A549 (cell line): ENCODE measurements around the gene SAMM50. TPM values are rescaled to one million over a fixed set of nuclear protein-coding genes. Genes with fewer than 3 reads are reported as not detected.

Source experiments
- ATAC-seq, 2 experiments: fragments of 200-7000 bp in 1 of 2; fragments of >200 bp in 1 of 2; cut with Nextera tagmentation in 1 of 2; cut with Tn5 transposase in 1 of 2; 3 replicates each; pipeline versions ENCODE4 v1.8.0 to v1.9.1; 2018 to 2020; ENCODE audit warnings: mild to moderate bottlenecking in 1 of 2, moderate library complexity in 1 of 2
- CTCF ChIA-PET: fragments of 300-600 bp; sonication (Branson Sonifier 250); formaldehyde crosslinking; extraction: SDS; loops from one replicate; lab custom pipeline; 2021; ENCODE audit warnings: antibody characterized with exemption, inconsistent platforms; lab: Yijun Ruan, JAX
- POLR2A ChIA-PET: fragments of 350-600 bp; formaldehyde crosslinking; extraction: SDS; loops from one replicate; lab custom pipeline; 2021; ENCODE audit warnings: antibody characterized with exemption, inconsistent platforms; lab: Yijun Ruan, JAX
- DNase-seq, 2 experiments: peaks; one replicate each; pipeline versions ENCODE4 v3.0.0 to v3.0.0-alpha.2; 2011 to 2016; ENCODE audit warnings: low read depth in 1 of 2, low spot score in 1 of 2
- FAIRE-seq: peaks from 2 replicates; lab custom pipeline; 2011; peaks lifted over from hg19 to GRCh38; lab: Jason Lieb, UNC
- H3K27ac ChIP-seq, 2 experiments: fragments of >200 bp; sonication (Bioruptor Twin); formaldehyde crosslinking; 3 replicates each; pipeline ENCODE4 v1.5.1; 2016 to 2017
- H3K4me1 ChIP-seq: fragments of >200 bp; sonication (Bioruptor Twin); formaldehyde crosslinking; 3 replicates; pipeline ENCODE4 v1.6.1; 2016
- H3K4me2 ChIP-seq: fragments of >200 bp; sonication (Bioruptor Twin); formaldehyde crosslinking; 3 replicates; pipeline ENCODE4 v1.6.1; 2016
- H3K4me3 ChIP-seq: fragments of >200 bp; sonication (Bioruptor Twin); formaldehyde crosslinking; 3 replicates; pipeline ENCODE4 v1.5.1; 2016
- H3K9me3 ChIP-seq: fragments of >200 bp; sonication (Bioruptor Twin); formaldehyde crosslinking; 3 replicates; pipeline ENCODE4 v1.6.1; 2016
- CHD4 ChIP-seq: fragments of 200-600 bp; sonication (generic); IDR thresholded peaks from 2 replicates; pipeline ENCODE4 v1.6.1; 2016; ENCODE audit warnings: antibody characterized with exemption, mild to moderate bottlenecking, borderline replicate concordance
- FOSB ChIP-seq: fragments of 250-450 bp; sonication (Bioruptor Pico); IDR thresholded peaks from 2 replicates; pipeline ENCODE4 v1.5.0; 2020; ENCODE audit warnings: mild to moderate bottlenecking, moderate library complexity
- FOSL2 ChIP-seq, 2 experiments: fragments of 450-650 bp in 1 of 2; fragments of >200 bp in 1 of 2; sonication (Bioruptor Twin) in 1 of 2; formaldehyde crosslinking; IDR thresholded peaks; 2 replicates each; pipeline versions ENCODE4 v1.5.0 to v1.6.1; 2016 to 2020; ENCODE audit warnings: mild to moderate bottlenecking in 1 of 2, moderate library complexity in 1 of 2
- JUN ChIP-seq, 2 experiments: fragments of >200 bp; sonication (Bioruptor Twin); formaldehyde crosslinking; IDR thresholded peaks; 2 replicates in 1 of 2; 3 replicates in 1 of 2; pipeline ENCODE4 v1.6.1; 2016 to 2017
- KDM5A ChIP-seq: fragments of 200-600 bp; sonication (generic); IDR thresholded peaks from 2 replicates; pipeline ENCODE4 v1.6.1; 2016; ENCODE audit warnings: antibody characterized with exemption, mild to moderate bottlenecking
- MYC ChIP-seq: IDR thresholded peaks from 2 replicates; pipeline ENCODE4 v1.6.1; 2012; ENCODE audit warnings: mild to moderate bottlenecking, inconsistent platforms, low read length, improper control_type of control experiment, borderline replicate concordance
- NFE2L2 ChIP-seq: fragments of 150-350 bp; conservative IDR thresholded peaks from 2 replicates; pipeline ENCODE4 v1.6.1; 2014; ENCODE audit warnings: low read length
- PHF8 ChIP-seq: fragments of 200-600 bp; sonication (generic); IDR thresholded peaks from 2 replicates; pipeline ENCODE4 v1.6.1; 2016; ENCODE audit warnings: low read depth, mild to moderate bottlenecking, antibody characterized with exemption, moderate library complexity, borderline replicate concordance
- RARB ChIP-seq: fragments of 250-450 bp; sonication (Bioruptor Pico); IDR thresholded peaks from 2 replicates; pipeline ENCODE4 v1.8.0; 2021; ENCODE audit warnings: mild to moderate bottlenecking, moderate library complexity
- SMC3 ChIP-seq: fragments of >200 bp; sonication (Bioruptor Twin); formaldehyde crosslinking; IDR thresholded peaks from 3 replicates; pipeline ENCODE4 v1.6.1; 2018; ENCODE audit warnings: inconsistent platforms
- SREBF2 ChIP-seq: fragments of 450-650 bp; IDR thresholded peaks from 2 replicates; pipeline ENCODE4 v1.6.1; 2014; ENCODE audit warnings: mild to moderate bottlenecking, moderate library complexity
- ZFP36 ChIP-seq: fragments of 450-650 bp; IDR thresholded peaks from 2 replicates; pipeline ENCODE4 v1.6.1; 2014; ENCODE audit warnings: borderline replicate concordance; ENCODE audit not compliant: partially characterized antibody
- ZNF302 ChIP-seq: fragments of 250-450 bp; sonication (Bioruptor Pico); IDR thresholded peaks from 2 replicates; pipeline ENCODE4 v1.9.0; 2021; ENCODE audit warnings: inconsistent platforms, mild to moderate bottlenecking, moderate library complexity
- WGBS: methylation state at CpG from one replicate; pipeline ENCODE4 v1.1.6; 2017; ENCODE audit errors: missing lambda C conversion rate; 5-methylcytosine and 5-hydroxymethylcytosine counted together
- polyA plus RNA-seq, 4 experiments: library from polyadenylated mRNA; depleted of rRNA in 3 of 4; stranded (reverse); fragments of >200 nt; fragmentation: RNase III in 1 of 4; extraction: RNeasy Plus Mini Kit Qiagen cat#74134 plus additional on column Dnase treatment in 1 of 4; gene quantifications; 2 replicates in 3 of 4; 3 replicates in 1 of 4; pipeline ENCODE4 v1.2.3, GENCODE V29; 2011 to 2017
- TF ChIP-seq, protein P1 (sequence below): fragments of 450-650 bp; IDR thresholded peaks from 2 replicates; pipeline ENCODE4 v1.6.1; 2014; ENCODE audit warnings: antibody characterized with exemption
- TF ChIP-seq, protein P2 (sequence below): fragments of 150-350 bp; IDR thresholded peaks from 2 replicates; pipeline ENCODE4 v1.6.1; 2014; ENCODE audit warnings: low read depth, mild to moderate bottlenecking, low read length
- TF ChIP-seq, protein P3 (sequence below): fragments of 250-450 bp; sonication (Bioruptor Pico); IDR thresholded peaks from 2 replicates; pipeline ENCODE4 v1.5.0; 2021; ENCODE audit warnings: mild to moderate bottlenecking, moderate library complexity, borderline replicate concordance
- TF ChIP-seq, protein P4 (sequence below): IDR thresholded peaks from 2 replicates; pipeline ENCODE4 v1.6.1; 2012; ENCODE audit warnings: low read depth, borderline replicate concordance

SAMM50 gene
- polyA plus RNA-seq, 2 of the 4 experiments (the other 2 are of a cell fraction) = 49.3 to 51.4 TPM

DNA sequence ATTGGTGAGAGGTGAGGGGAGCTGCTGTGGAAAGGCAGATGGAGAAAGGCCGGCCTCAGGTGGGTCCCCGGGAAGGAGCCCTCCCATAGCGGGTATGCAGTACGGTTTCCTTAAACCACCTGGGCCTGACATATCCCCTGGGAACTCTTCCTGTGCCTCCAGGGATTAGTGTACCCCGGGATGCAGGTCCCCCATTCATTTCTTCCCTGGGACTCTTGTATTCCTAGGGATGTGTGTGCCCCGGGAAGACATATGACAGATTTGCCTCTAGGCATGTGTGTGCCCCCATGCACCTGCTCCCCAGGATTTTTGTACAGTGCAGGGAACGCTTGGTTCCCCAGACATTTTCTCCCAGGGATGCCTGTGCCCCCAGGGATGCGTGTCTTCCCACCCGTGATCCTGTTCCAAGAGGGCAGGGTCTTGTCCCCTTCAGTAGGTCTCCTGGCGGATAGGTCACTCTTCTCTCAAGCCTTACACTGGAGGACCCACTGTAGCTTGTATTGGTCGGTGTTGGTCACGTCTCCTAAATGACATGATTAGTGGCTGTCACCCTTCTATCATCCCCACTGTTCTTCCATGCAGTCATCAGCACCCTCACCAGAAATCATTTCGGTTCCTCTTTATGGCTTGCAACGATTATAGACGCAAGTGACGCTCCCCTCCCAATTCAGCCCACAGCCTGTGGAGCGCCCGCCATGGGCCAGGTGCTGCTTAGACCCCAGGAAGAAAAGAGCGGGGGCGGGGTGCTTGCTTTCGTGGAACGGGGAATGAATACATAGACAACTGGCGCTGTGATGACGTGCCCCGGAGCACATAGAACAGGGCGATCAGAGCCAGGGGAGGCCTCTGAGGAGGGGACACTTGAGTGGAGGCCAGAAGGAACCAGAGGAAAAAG lies 70.2 kb downstream of the SAMM50 start:
- FAIRE-seq (no peak), ATAC-seq (no peak), DNase-seq (no peak)
- peak overlapping the region; percentile 93 for H3K4me2 ChIP-seq
- H3K9me3 ChIP-seq = no peaks in the 10 kb centered on the region
- WGBS = 91% methylated on average over 25 of the region's 26 CpGs
- H3K4me3 ChIP-seq = peak overlapping the region; percentile 95
- no peak for TF ChIP-seq KDM5A
- no peak for TF ChIP-seq CHD4
- TF ChIP-seq SREBF2 = no peak
- TF ChIP-seq, protein P1, sequence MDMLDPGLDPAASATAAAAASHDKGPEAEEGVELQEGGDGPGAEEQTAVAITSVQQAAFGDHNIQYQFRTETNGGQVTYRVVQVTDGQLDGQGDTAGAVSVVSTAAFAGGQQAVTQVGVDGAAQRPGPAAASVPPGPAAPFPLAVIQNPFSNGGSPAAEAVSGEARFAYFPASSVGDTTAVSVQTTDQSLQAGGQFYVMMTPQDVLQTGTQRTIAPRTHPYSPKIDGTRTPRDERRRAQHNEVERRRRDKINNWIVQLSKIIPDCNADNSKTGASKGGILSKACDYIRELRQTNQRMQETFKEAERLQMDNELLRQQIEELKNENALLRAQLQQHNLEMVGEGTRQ = no peak
- TF ChIP-seq ZFP36 = no peak
- no peak for TF ChIP-seq SMC3
- TF ChIP-seq, protein P2, sequence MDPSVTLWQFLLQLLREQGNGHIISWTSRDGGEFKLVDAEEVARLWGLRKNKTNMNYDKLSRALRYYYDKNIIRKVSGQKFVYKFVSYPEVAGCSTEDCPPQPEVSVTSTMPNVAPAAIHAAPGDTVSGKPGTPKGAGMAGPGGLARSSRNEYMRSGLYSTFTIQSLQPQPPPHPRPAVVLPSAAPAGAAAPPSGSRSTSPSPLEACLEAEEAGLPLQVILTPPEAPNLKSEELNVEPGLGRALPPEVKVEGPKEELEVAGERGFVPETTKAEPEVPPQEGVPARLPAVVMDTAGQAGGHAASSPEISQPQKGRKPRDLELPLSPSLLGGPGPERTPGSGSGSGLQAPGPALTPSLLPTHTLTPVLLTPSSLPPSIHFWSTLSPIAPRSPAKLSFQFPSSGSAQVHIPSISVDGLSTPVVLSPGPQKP = no peak
- no peak for TF ChIP-seq MYC
- TF ChIP-seq, protein P3, sequence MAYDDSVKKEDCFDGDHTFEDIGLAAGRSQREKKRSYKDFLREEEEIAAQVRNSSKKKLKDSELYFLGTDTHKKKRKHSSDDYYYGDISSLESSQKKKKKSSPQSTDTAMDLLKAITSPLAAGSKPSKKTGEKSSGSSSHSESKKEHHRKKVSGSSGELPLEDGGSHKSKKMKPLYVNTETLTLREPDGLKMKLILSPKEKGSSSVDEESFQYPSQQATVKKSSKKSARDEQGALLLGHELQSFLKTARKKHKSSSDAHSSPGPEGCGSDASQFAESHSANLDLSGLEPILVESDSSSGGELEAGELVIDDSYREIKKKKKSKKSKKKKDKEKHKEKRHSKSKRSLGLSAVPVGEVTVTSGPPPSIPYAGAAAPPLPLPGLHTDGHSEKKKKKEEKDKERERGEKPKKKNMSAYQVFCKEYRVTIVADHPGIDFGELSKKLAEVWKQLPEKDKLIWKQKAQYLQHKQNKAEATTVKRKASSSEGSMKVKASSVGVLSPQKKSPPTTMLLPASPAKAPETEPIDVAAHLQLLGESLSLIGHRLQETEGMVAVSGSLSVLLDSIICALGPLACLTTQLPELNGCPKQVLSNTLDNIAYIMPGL (CRISPR knock-in tag) = no peak
- TF ChIP-seq RARB (CRISPR knock-in tag) = no peak
- TF ChIP-seq FOSB = no peak
- ChIA-PET CTCF (interaction anchor here (1.6 to 3.0 kb wide), 2 partner anchors 32 to 56 kb away, joined by 3 to 11 read pairs; no protein-coding TSS in a partner anchor), POLR2A (no interaction called here)
- H3K27ac ChIP-seq = peak overlapping the region; percentile 98 to 100
- H3K4me1 ChIP-seq = peaks cover 41% of the 10 kb centered on the region

DNA sequence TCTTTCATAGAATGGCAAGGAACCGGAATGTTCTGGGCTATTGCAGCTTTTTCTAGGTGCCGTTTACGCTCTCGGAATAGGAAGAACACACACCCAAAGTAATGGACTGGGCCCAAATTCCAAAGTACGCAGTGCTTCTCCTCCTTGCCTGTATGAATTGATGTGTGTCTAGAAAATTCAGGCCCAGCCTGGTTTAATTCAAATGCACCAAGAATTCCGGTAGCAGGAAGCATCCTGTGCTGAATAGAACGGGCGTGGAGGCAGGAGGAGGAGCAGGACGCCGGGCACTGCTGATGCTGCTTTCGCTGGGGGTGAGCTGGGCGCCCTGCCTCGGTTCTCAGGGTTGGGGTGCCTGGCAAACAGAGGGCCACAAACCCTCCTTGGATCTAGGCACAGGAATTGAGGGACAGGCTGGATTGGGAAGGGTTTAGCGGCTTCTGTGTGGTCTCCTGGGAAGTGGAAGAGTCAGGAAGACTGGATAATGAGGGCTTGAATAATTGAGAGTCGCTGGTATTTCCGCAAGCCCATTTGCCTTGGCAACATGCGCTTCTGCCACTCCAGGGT lies 70.9 kb downstream of the SAMM50 start:
- Histone ChIP-seq H3K9me3 (no peaks in the 10 kb centered on the region), H3K4me2 (no peak overlapping the region), H3K4me1 (peaks cover 39% of the 10 kb centered on the region), H3K27ac (no peak overlapping the region), H3K4me3 (no peak overlapping the region)
- ChIA-PET CTCF (interaction anchor here (0.6 to 3.0 kb wide), 4 partner anchors 31 to 598 kb away, joined by 3 to 11 read pairs (median 3); no protein-coding TSS in a partner anchor), POLR2A (no interaction called here)
- FAIRE-seq = no peak
- TF ChIP-seq ZNF302 (no peak), PHF8 (no peak), SREBF2 (no peak), FOSL2 (IDR thresholded peaks at IDR 0.05) (no peak), FOSL2 (CRISPR knock-in tag; IDR thresholded peaks at IDR 0.05) (no peak), SMC3 (no peak), JUN (IDR thresholded peaks at IDR 0.05) (no peak), NFE2L2 (no peak)
- TF ChIP-seq, protein P4, sequence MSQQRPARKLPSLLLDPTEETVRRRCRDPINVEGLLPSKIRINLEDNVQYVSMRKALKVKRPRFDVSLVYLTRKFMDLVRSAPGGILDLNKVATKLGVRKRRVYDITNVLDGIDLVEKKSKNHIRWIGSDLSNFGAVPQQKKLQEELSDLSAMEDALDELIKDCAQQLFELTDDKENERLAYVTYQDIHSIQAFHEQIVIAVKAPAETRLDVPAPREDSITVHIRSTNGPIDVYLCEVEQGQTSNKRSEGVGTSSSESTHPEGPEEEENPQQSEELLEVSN = no peak
- TF ChIP-seq, protein P1 = no peak
- no peak for ATAC-seq
- no peak for DNase-seq
- 93% methylated on average over 16 of the region's 17 CpGs for WGBS
